GM12891 (cell line): ENCODE results near the gene TSEN54.

ENCODE experiments used
- DNase-seq: peaks from one replicate; pipeline ENCODE4 v3.0.0; 2011; ENCODE audit warnings: low spot score; ENCODE audit not compliant: insufficient read length
- FAIRE-seq: peaks from 2 replicates; lab custom pipeline; 2011; peaks lifted over from hg19 to GRCh38; lab: Jason Lieb, UNC
- PAX5 ChIP-seq: IDR thresholded peaks from 2 replicates; pipeline ENCODE4 v1.6.1; 2011; ENCODE audit warnings: low read length, moderate library complexity, mild to moderate bottlenecking; ENCODE audit not compliant: insufficient read depth, severe bottlenecking
- POLR2A ChIP-seq: IDR thresholded peaks from 2 replicates; pipeline ENCODE4 v1.6.1; 2011; ENCODE audit warnings: low read depth, low read length, control low read depth
- POLR2AphosphoS5 ChIP-seq: IDR thresholded peaks from 2 replicates; pipeline ENCODE4 v1.6.1; 2011; ENCODE audit warnings: low read depth, low read length, control low read depth
- POU2F2 ChIP-seq: IDR thresholded peaks from 2 replicates; pipeline ENCODE4 v1.6.1; 2011; ENCODE audit warnings: low read depth, mild to moderate bottlenecking, control low read depth, low read length, moderate library complexity
- SPI1 ChIP-seq: IDR thresholded peaks from 2 replicates; pipeline ENCODE4 v1.6.1; 2011; ENCODE audit warnings: low read depth, low read length, control low read depth
- TAF1 ChIP-seq: IDR thresholded peaks from 2 replicates; pipeline ENCODE4 v1.6.1; 2011; ENCODE audit warnings: low read depth, low read length, control low read depth

The TSEN54 gene

DNA sequence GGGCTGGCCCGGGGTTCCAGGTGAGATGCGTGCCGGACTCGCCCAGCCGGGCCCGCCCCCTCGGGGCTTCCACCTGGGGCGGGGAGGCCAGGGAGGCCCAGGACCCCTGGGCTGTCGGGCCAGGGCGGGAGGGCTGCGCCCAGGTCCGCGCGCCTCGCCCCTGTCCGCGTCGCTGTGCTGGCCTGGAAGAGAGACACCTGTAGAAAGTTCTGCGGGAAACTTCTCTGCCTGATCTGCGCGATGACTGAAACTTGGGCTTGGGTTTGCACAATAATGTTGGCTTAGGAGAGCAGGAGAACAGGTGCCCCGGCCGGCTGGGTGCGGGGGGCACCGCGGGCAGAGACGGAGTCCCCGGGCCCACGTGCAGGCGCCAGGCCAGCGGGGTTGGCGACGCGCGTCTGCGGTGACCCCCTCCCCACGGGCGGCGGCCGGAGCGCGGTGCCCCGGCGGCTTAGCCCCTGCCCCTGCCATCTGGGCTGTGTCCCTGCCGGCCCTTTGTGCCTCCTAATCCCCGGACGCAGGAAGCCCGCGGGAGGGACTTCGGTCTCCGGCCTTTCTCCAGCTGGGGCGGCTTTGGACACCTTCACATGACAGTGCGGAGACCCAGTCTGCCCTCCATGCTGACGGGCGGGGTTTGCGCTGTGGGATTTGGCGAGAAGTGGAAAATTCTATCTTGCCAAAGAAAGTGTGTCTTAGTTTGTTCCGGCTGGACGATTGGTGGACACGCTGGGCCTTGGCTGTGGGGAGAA is 9.7 kb downstream of the TSEN54 start:
- FAIRE-seq (no peak), DNase-seq (no peak)

DNA sequence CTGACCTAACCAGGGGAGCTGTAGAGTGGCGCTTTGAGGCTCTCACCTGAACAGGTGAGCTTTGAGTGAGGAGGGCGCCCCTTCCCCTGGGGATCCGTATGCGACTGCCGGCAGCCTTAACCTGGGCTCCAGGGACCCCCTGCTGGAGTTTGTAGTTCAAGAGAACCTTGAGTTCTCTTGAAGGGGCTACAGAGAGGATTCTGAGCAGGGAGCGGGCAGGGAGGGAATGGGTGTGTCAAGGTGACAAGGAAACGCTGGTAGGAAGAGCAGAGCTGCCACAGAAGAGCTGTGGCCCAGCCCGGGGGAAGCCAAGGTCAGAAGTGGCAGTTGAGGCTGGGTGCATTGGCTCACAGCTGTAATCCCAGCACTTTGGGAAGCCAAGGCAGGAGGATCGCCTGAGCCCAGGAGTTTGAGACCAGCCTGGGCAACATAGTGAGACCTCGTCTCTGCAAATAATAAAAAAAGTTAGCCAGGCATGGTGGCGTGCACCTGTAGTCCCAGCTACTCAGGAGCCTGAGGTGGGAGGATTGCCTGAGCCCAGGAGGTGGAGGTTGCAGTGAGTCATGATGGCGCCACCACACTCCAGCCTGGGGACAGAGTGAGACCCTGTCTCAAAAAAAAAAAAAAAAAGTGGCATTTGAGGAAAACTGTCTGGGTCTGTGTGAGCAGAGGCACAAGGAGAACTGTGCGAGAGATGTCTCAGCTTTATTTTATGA is 10.4 kb downstream of the TSEN54 start:
- FAIRE-seq (no peak), DNase-seq (no peak)
- TF ChIP-seq PAX5: no peak
- no peak for TF ChIP-seq POLR2AphosphoS5

More for the DNA sequence above, 9.7 kb downstream of the TSEN54 start:
- TF ChIP-seq PAX5 (no peak), POLR2A (no peak), SPI1 (no peak), POLR2AphosphoS5 (no peak), POU2F2 (no peak), TAF1 (no peak)

DNA sequence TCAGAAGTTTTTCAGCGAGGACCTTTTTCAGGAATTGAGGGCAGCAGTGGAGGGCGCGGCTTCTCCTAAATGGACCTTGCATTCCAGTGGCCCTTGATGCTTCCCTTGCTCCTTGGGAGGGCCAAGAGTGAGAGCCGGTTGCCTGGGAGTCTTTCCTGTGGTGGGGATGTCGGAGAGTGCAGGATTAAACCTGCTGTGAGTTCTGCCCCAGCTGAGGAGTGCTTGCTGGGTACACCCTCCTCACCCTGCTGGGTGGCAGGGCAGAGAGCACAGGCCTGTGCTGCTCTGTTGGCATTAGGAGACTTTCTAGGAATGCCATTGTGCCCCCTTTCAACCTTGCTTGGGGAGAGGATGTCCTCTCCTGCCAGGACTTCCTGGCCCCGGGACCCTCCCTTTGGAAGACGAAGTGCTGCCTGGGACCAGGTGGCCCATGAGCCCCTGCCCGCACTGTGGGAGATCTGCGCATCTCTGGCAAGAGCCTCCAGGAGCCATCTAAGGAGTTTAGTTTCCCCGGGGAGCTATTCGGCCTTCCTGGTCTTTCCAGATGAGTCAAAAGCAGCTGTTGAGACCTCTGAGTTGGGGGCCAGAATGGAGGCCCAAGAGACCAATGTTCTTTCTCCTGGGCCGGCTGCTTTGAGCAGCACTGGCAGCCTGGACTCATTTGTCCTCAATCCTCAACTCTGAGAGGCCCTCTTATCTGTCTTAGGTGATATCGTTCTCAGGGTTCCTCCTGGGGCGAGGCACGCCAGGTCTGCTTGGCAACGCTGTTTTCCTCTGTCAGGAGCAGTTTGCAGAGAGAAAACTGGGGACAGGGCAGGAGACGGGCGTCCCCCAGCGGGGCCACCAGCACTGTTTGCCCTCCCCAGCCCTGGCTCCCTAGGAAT is 14.8 kb downstream of the TSEN54 start:
- no peak for DNase-seq
- no peak for TF ChIP-seq PAX5
- FAIRE-seq: no peak

DNA sequence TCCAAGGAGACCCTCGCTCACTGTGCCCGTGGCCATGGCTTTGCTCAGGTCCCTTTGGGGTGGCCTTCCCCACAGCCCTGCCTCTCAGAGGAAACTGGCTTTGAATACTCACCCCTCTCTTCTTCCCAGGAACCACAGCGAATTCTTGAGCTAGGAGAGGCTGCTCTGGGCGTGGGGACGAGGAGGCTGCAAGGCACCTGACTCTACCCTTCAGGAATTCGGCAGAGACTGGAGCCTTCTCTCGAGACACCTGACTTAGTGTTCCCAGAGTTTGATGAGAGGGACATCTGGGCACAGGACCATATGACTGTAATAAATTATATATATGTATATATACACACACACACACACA is 15.4 kb downstream of the TSEN54 start:
- no peak for FAIRE-seq
- no peak for DNase-seq
- TF ChIP-seq PAX5 (no peak), SPI1 (no peak), POLR2A (no peak), TAF1 (no peak), POU2F2 (no peak), POLR2AphosphoS5 (no peak)

DNA sequence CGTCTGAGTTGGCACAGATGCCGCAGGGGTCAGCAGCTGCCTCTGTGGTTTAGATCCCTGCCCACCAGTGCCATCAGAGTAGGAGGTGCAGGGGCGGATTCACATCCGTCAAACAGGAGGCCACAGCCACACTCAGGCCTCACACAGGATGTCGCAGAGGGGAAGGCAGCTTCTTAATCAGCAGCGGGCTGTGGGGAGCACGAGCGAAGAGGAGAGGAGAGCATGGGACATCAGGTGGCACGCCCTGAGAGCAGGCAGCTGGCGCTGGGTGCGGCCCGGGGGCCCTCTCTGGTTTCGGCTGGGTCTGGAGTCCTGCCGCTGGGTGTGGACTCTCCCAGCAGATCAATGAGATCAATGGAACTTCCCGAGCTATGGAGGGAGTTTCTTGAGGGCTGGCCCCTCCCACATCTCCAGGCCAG is 18.8 kb downstream of the TSEN54 start:
- TF ChIP-seq SPI1: no peak
- TF ChIP-seq POLR2A: no peak
- no peak for TF ChIP-seq POLR2AphosphoS5
- no peak for TF ChIP-seq PAX5
- TF ChIP-seq TAF1: no peak
- TF ChIP-seq POU2F2: no peak
- DNase-seq: no peak
- peak; percentile 71 for FAIRE-seq

DNA sequence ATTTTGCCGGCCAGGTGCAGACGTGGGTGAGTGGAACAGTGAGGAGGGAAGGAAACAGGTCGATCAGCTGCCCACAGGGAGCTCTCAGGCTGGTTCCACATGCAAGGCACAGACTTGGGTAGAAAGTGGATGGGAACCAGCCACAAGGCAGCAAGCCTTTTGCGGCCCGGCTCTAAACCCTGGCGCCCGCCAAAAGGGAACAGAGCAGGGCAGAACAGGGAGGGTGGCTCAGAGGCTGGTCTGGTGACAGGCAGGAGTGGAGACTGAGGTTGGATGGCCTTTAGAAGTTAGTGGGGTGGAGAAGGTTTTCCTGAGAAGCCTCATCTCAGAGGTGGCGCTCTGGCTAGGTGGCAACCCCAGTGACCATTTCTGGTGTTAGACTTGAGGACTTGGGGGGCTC is 19.5 kb downstream of the TSEN54 start:
- FAIRE-seq (no peak), DNase-seq (no peak)
- TF ChIP-seq PAX5 (no peak), POU2F2 (no peak), POLR2A (no peak), TAF1 (no peak), SPI1 (no peak), POLR2AphosphoS5 (no peak)

DNA sequence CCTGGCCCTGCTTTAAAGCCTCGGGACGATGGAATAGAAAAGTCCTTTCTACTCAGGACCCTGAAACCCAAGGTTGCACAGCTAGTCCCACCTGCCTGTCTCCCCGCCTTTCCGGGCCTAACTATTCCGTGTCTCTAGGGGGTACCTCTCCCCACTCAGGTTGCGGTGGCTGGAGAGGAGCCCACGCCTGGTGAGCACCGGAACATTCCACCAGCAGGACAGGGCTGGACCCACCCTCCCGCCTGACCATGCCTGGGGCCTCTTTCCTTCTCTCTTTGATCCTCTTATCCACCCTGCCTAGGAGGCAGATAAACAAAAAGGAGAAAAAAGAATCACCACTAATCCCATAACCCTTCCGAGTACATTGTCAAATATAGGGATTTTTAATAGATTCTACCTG is 20.0 kb downstream of the TSEN54 start:
- TF ChIP-seq SPI1 (no peak), TAF1 (no peak), POLR2A (no peak)
- FAIRE-seq (no peak), DNase-seq (no peak)

DNA sequence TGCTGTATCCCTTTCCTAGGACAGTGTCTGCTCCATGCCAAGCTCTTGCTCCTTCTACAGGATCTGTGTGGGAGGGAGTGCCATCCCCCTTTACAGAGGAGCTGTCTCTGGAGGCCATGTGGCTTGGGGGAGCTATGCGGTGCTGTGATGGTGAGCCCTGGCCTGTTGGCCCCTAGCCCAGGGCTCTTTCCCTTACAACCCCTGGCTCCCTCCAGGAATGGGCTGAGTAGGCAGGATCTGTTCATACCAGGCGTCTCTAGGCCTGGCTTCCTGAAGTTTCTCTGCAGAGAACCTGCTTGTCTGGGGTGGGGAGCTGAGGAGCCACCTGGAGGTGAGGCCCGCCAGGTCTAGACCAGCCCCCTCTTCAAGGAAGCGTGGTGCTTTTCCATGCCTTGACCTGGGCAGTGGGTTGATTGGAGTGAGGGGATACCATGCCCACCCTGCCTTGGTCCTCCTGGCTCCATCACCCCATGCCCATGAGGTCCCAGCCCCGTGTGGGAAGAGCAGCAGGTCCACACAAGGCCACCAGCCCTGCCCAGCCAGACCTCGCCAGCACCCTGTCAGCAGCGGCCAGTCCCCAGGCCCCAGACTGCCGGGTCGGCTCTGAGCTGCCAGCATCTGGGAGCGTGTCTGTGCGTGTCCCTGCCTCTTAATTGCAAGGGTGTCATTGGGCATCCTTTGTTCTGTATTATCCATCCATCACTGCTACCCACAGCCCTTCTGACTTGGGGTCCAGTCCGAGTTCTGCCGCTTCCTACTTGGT is 23.8 kb downstream of the TSEN54 start:
- DNase-seq (no peak), FAIRE-seq (no peak)
- TF ChIP-seq SPI1 (no peak), POLR2A (no peak), TAF1 (no peak), POU2F2 (no peak), POLR2AphosphoS5 (no peak), PAX5 (no peak)
